Pons (tissue), 1 donor: ENCODE results near the gene LSR.

Experiments
- DNase-seq: peaks from one replicate; pipeline ENCODE4 v3.0.0-alpha.2; 2016; ENCODE audit warnings: low spot score

Gene LSR

DNA sequence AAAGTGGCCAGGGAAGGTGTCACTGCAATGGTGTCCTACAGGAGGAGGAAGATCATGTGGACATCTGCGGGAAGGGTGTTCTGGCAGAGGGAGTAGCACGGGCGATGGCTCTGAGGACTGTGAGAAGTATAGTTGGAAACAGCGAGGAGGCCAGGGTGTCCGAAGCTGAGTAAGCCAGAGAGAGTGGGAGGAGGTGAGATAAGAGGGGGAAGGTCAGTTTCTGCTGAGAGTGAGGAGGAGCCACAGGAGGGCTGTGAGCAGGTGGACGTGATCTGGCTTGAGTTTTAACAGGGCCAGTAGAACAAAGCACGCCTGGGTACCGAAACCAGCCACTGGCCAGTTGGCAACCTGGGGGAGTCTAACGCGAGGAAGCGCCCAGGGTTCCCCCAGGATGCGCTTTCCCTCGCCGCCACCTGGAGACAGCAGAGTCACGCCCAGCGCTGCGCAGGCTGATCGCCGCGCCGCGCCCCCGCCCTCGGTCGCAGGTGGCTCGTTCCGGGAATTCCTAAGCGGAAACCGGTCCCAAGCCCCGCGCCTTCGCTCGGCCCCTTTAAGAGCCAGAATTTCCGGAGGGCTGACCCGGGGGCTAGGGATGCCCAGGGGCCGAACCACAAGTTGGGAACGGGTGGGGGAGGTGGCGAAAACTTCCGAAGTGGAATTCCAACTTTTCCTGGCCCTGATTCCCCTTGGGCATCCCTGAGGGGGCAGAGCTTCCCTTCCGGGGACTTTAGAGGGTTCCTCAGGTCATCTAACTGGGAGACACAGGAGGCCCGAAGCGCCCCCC, 1.1 kb upstream of the LSR start:
- DNase-seq: no peak

DNA sequence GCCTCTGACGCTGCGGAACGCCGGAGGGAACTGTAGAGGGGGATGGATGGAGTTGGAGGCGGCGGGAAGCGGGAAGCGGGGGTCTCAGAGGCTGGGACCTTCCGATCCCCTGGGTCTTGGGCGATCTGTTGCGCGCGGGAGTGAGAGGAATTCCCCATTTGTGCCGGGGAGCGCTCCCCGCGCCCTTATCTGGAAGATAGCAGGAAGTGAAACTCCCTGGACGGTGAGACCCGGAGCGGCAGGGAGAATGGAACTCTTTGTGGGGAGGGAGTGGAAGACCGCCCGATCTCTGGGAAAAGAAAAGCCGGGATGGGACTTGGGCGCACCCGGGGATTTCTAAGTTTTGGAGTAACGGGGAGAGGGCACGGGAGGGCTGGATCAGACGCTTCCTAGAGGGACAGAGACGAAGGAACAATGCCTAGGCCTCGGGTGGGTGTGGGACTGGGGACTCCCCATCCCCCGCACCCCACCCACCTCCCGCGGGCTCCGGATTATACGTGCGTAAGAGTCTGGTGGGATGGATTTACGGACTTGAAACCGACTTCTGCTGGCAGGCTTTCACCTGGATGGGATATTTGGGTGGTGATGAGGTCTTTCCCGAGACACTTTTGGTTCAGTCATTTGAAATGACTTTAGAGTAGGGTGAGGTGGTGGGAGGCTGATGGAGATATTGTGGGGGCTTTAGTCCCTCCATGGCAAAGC, 495 bp downstream of the LSR start:
- no peak for DNase-seq

DNA sequence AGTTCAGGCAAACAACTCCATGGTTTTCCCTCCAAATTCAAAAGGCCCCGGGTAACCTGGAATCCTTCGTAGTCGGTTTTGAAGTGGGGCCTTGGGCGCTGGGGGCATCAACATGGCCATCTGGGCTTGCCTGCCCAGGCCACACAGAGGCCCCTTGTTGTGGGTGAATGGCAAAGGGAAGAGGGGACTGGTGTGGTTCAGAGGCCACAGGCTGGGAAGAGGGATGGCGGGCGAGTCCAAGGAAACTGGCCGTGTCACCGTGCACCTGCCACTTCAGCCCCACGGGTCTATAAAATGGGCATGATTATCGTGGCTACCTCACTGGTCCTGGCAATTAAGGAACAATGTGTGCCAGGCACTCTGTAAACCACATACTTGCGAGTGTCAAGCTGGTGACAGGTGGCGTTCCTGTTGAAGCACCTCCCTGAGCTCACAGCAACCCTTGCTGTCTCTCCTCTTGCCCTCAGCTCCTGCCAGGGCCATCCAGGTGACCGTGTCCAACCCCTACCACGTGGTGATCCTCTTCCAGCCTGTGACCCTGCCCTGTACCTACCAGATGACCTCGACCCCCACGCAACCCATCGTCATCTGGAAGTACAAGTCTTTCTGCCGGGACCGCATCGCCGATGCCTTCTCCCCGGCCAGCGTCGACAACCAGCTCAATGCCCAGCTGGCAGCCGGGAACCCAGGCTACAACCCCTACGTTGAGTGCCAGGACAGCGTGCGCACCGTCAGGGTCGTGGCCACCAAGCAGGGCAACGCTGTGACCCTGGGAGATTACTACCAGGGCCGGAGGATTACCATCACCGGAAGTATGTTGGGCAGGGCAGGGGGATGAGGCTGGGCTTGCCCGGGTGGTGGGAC, 1.3 kb downstream of the LSR start:
- no peak for DNase-seq

DNA sequence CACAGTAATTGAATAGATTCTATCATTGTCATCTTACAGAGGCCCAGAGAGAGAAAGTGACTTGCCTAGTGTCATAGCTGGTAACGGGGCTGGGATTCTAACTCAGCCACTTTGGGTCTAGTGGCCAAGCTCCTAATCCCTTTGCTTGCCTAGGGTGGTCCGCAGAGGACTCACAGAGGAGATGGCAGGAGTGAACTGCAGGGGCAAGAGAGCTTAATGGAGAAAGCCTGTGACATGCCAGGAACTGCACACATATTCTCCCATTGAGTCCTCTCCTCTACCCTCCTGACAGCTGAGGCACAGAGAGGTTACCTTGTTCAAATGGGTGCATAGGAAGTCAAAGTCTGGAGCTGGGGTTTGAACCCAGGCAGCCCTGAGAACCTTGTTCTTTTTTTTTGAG, 2.7 kb downstream of the LSR start:
- no peak for DNase-seq

DNA sequence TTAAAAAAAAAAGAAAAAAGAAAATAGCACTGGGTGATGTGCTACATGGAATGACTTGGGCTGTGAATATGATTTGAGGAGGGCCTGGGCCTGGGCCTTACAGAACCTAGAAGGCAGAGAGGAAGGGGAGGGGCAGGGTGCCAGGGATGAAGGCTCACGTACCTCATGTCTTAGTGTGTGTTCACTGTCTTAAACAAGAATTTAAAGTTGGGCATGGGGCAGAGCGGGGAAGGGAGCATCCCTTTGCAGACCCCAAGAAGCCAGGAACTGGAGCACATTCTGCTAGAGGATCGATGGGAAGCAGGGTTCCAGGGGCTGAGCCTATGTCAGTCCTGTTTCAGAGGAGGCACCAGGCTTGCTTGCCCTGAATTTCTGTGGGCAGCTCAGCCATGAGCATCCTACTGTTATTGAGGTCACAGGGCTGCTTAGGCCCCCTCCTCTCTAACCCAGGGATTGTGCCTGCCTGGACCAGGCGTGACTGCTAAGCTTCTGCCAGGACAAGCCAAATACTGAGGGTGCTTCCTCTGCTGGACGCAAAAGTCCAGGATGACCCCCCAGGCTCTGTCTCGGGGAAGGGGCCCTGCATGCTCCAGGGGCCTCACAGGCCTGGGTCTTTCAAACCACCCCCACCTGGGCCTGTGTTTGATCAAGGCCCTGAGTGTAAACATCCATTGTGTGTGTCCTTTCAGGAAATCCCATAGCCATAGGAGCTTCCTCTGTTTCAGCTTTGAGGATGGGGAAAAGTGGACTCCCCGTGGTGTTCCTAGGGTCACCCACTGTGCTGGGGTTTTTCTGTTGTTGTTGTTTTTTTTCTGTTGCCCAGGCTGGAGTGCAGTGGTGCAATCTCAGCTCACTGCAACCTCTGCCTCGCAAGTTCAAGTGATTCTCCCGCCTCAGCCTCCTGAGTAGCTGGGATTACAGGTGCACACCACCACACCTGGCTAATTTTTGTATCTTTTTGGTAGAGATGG, 4.8 kb downstream of the LSR start:
- no peak for DNase-seq

DNA sequence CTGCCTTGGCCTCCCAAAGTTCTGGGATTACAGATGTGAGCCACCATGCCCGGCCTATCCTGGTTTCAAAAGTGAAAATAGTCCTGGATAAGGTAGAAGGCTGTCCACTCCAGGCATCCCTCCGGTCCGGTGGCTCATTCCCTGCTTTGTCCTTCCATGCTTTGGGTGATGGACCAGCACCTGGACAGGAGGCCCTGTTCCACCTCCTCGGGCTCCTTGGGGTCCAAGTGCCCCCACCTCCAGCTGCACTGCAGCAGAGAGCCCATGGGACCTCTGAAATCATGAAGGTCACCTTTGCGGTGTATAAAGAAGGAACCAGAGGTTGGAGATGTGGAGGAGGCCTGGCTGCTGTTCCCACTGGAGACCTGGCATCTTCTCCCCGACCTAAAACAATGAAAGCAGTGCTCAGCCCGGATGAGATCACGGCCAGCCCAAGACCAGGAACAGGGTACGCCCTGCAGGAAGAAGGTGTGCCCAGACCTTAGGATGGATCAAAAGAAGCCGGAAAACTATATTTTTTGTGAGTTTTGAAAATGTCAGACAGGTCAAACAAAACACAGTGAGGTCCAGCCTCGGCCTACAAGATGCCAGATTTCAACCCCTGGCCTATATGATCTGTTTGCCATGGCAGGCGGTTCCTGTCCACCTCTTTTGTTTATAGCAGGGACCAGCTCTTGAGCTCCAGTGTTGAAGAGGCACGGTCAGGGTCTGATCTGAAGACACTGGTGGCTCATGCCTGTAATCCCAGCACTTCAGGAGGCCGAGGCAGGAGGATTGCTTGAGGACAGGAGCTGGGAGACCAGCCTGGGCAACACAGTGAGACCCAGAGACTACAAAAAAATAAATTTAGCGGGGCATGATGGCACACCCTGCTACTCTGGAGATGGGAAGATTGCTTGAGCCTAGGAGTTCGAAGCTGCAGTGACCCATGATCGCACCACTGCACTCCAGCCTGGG, 5.8 kb downstream of the LSR start:
- DNase-seq: no peak

DNA sequence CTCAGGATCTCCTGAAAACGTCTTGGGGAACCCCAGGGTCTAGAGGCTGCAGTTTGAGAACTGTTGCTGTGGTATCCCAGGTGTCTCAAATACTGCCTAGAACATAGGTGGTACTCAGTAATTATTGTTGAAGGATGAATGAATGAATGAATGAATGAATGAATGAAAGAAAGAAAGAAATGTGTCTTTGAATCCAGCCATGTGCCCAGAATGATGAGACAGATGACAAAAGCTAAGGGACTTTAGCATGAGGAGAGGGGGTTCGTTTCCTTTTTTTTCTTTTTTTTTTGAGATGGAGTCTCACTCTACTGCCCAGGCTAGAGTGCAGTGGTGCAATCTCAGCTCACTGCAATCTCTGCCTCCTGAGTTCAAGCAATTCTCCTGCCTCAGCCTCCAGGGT, 7.8 kb downstream of the LSR start:
- no peak for DNase-seq

DNA sequence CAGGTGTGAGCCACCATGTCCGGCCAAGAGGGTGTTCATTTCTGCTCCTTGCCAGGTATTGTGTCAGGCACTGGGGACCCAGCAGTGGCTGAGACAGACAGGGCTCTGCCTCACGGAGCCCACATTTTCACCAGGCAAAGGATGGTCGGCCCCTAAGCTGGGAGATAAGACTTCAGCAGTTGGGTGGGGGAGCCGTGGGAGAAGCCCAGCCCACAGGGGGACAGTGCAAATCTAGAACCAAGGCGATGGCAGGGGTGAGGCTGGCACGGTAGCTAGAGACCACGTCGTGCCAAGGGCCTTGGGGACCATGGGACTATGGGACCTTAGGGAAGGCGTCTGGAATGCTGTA, 8.3 kb downstream of the LSR start:
- no peak for DNase-seq

DNA sequence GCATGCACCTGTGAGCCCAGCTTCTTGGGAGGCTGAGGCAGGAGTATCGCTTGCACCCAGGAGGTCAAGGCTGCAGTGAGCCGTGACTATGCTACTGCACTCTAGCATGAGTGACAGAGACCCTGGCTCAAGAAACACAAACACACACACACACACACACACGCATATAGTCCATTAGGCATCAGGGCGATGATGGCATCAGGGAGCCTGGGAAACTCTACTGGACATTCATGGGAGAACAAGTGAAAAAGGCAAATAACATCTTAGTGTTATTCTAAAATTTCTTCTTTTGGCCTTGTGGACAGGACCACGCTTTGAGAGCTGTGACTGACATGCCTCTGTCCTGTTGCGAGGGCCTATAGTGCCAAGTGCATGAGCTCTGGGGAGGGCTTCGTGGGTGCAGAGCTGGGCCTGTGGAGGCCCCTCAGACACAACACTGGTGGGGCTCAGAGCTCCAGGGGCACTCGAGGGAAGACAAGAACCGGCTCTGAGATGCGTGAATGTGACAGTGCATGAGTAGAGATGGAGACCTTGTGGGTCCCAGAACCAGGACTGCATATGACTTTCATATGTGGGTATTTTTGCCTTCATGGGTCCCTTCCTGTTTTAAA, 12.0 kb downstream of the LSR start:
- DNase-seq: no peak

DNA sequence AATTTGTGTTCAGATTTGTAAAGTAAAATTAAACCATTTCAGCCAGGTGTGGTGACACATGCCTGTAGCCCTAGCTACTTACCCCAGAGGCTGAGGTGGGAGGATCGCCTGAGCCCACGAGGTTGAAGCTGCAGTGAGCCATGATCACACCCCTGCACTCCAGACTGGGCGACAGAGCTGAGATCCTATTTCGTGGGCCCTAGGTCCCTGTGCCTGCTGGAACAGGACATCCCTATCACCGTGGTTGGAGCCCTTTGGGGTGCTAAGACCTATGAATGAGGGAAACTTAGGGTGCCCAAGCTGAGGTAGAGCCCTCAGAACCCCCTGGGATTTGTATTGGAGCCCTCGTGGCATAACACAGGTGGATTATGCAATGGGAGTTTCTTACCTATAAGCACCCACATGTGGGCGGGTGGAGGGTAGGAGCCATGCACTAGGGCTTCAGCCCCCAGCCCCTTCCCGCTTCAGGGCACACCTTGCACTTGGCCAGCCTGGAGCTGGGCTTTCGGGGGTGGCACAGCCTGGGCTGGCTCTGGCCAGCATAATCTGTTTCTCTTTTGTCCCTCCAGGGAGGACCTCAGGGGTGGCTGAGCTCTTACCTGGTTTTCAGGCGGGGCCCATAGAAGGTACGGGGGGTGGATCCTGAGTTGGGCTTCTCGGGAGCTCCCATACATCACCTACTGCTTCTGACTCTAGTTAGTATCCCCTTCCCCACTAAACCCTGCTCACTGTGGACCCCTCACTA, 12.7 kb downstream of the LSR start:
- DNase-seq: no peak

DNA sequence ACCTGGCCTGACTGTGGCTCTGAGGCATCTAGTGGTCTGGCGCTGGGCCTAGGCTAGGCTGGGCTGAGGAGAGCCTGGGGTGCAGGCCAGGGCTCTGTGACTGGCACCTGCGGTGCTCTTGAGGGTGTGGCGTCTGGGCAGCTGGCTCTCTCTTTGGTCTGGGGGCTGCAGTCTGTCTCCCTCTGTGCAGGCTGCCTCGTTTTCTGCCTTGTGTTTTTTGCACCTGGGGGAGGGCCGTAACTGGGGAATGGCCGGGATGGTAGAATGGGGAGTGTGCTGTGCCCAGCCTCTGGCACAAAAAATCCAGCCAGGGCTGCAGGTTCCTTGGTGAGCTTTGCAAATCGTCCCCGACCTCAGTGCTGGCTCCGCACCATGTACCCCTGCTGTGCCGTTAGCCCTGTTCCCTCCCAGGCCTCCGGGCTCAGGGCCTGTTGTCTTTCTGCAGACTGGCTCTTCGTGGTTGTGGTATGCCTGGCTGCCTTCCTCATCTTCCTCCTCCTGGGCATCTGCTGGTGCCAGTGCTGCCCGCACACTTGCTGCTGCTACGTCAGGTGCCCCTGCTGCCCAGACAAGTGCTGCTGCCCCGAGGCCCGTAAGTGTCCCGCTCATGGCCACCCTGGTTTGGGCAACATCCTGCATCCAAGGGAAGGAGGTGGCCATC, 13.4 kb downstream of the LSR start:
- no peak for DNase-seq

DNA sequence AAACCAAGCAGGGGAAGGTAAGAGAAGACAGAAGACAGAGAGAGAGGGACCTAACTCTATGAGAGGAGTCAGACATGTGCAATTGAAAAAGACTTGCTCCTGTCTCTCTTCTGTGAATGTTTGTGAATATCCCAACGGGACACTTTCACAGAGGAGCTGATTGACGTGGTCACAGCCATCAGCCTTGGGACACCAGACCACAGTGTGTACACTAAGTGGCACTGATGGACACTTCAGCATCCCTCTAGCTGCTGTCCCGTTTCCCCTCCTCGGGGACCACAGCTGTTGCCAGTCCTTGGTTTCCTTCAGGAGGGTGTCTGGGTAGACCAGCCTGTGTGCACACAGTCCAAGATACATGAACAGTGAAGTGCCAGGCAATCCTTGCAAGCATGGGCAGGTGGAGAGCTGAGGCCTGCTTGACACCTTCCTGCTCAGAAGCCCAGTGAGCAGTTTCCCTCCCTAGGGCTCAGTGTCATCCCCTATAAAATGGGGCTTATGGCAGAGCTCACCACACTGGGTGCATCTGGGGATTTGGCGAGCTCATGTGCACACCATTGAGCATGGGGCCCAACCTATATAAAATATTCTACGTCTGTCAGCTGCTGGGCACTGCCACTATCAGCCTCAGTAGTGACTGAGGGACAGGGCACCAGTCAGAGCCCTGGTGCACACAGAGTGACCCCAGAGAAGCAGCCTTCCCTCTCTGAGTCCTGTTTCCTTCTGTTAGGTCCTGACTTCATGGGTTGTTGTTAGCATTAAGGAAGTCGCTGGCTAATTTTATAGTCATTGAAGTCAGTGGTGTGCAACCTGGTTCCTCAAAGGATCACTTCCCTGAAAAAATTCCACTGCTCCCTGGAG, 15.7 kb downstream of the LSR start:
- no peak for DNase-seq

DNA sequence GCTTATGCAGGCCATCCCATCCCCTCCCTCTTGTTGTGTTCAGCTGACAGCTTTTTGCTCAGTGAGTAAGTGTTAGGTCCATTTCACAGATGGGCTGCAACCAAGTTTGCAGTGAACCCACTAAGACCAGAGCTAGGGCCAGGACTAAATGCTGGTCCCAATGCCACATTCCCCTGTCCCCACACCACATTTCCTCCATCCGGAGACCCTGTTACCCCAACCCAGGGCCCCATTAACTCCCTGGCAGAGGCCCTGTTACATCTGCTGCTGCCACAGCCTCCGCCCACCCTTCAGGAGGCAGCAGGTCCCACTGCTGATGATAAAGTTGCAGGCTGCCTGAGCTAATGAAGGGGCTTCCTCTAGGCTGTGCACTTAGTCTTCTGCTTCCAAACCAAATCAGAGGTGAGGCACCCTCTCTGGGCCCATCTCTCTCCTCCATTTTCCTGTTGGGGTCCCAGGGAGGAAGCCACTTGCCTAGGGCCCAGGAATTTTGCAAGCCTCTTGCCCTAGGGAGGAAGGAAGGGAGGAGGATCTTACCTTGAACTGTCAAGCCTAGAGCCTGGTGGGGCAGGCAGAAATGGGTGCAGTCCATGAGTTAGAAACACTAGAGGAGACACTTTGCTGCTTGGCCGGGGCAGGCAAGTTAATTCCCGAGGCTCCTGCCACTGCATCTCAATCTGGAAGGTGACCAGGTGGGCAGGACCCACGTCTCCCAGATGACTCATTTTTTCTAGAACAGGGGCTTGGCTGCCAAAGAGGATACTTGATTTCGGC, 16.5 kb downstream of the LSR start:
- no peak for DNase-seq

DNA sequence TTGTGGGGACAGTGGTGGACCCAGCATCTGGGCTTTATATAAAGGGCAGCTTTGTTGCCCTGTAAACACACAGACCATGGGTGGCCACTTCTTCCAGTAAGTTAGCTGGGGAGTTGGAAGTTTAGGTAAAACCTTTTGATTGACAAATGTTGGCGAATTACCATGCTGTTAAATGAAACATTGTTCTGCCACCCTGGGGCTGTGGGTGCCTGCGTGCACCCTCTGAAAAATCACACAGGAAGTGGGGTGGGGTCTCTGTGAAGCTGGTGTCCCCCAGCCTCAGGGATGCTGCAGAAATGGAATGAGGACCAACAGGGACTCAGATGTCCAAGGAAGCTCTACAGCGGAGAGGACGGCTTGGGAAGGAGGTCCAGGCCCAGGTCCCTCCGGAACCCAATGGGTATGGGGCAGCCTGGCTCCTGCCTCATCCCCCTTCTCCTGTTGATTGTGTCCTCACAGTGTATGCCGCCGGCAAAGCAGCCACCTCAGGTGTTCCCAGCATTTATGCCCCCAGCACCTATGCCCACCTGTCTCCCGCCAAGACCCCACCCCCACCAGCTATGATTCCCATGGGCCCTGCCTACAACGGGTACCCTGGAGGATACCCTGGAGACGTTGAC, 17.2 kb downstream of the LSR start:
- no peak for DNase-seq

DNA sequence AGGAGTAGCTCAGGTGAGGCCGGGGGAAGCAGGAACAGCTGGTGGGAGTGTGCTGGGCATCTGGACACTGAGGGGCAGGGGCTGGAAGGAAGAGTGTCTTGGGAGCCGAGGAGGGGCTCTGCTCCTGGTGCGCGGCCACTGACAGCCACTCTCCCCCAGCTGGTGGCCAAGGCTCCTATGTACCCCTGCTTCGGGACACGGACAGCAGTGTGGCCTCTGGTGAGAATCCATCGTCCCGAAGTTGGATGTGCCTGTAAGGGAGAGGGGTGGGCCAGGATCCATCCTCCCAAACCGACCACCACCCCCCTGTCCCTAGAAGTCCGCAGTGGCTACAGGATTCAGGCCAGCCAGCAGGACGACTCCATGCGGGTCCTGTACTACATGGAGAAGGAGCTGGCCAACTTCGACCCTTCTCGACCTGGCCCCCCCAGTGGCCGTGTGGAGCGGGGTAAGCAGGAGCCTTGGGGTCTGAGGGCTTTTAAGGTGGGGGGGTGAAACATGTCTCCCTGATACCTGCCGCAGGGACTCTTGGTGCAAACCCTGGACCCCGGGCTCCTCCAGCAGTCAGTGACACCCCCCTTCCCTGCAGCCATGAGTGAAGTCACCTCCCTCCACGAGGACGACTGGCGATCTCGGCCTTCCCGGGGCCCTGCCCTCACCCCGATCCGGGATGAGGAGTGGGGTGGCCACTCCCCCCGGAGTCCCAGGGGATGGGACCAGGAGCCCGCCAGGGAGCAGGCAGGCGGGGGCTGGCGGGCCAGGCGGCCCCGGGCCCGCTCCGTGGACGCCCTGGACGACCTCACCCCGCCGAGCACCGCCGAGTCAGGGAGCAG, 17.9 kb downstream of the LSR start:
- DNase-seq: no peak

DNA sequence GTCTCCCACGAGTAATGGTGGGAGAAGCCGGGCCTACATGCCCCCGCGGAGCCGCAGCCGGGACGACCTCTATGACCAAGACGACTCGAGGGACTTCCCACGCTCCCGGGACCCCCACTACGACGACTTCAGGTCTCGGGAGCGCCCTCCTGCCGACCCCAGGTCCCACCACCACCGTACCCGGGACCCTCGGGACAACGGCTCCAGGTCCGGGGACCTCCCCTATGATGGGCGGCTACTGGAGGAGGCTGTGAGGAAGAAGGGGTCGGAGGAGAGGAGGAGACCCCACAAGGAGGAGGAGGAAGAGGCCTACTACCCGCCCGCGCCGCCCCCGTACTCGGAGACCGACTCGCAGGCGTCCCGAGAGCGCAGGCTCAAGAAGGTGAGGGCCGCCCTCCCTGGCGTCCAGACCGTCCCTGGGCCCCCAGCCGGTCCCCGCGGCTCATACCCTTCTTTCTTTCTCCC, 18.6 kb downstream of the LSR start:
- no peak for DNase-seq
